Chondrocyte (in vitro differentiated cells): ENCODE measurements around the gene ZFYVE9. TPM values are rescaled to one million over a fixed set of nuclear protein-coding genes. Genes with fewer than 3 reads are reported as not detected.

Experiments
- DNase-seq: peaks from one replicate; pipeline ENCODE4 v3.0.0; 2021; ENCODE audit warnings: mixed read lengths, low spot score
- H3K27ac Mint-ChIP-seq: one replicate; pipeline ENCODE4 v1.8.0; 2021; ENCODE audit warnings: mild to moderate bottlenecking, moderate library complexity, mixed read lengths; ENCODE audit not compliant: unreplicated experiment
- H3K27me3 Mint-ChIP-seq: 2 replicates; pipeline ENCODE4 v1.8.0; 2021; ENCODE audit warnings: low read depth, mixed read lengths
- H3K36me3 Mint-ChIP-seq: 2 replicates; pipeline ENCODE4 v1.8.0; 2021; ENCODE audit warnings: low read depth, mixed read lengths
- H3K4me1 Mint-ChIP-seq: 2 replicates; pipeline ENCODE4 v1.8.0; 2021; ENCODE audit warnings: low read depth, mild to moderate bottlenecking, mixed read lengths
- H3K4me3 Mint-ChIP-seq: one replicate; pipeline ENCODE4 v1.8.0; 2021; ENCODE audit warnings: mild to moderate bottlenecking, moderate library complexity, mixed read lengths; ENCODE audit not compliant: unreplicated experiment
- H3K9me3 Mint-ChIP-seq: 2 replicates; pipeline ENCODE4 v1.8.0; 2021; ENCODE audit warnings: low read depth, mixed read lengths
- CTCF ChIP-seq: fragments of 200-600 bp; sonication (generic); IDR thresholded peaks from 2 replicates; pipeline ENCODE4 v1.5.0; 2021; ENCODE audit warnings: antibody characterized with exemption, mild to moderate bottlenecking, moderate library complexity
- total RNA-seq: library from RNA; stranded (reverse); gene quantifications from 3 replicates; pipeline ENCODE4 v1.2.1, GENCODE V29; 2021

The ZFYVE9 gene
- total RNA-seq, 1 donor from 2014 or later = 20.9 TPM

- Mint-ChIP-seq H3K27ac (no peak overlapping the region), H3K4me3 (no peak overlapping the region), H3K27me3 (no peaks in the 10 kb centered on the region), H3K4me1 (peaks cover 8% of the 10 kb centered on the region), H3K36me3 (no peaks in the 10 kb centered on the region), H3K9me3 (no peaks in the 10 kb centered on the region)
- no peak for DNase-seq
- TF ChIP-seq CTCF = no peak
These were observed 92.1 kb downstream of the ZFYVE9 start for GRCh38 chr1:52234014-52234413.

GRCh38 chr1:52234708-52235107, 92.8 kb downstream of the ZFYVE9 start:
- no peaks in the 10 kb centered on the region for H3K27me3 Mint-ChIP-seq
- no peak for TF ChIP-seq CTCF
- H3K9me3 Mint-ChIP-seq = no peaks in the 10 kb centered on the region
- no peak overlapping the region for H3K4me3 Mint-ChIP-seq
- DNase-seq = no peak
- no peak overlapping the region for H3K27ac Mint-ChIP-seq
- peaks cover 8% of the 10 kb centered on the region for H3K4me1 Mint-ChIP-seq
- no peaks in the 10 kb centered on the region for H3K36me3 Mint-ChIP-seq

DNA sequence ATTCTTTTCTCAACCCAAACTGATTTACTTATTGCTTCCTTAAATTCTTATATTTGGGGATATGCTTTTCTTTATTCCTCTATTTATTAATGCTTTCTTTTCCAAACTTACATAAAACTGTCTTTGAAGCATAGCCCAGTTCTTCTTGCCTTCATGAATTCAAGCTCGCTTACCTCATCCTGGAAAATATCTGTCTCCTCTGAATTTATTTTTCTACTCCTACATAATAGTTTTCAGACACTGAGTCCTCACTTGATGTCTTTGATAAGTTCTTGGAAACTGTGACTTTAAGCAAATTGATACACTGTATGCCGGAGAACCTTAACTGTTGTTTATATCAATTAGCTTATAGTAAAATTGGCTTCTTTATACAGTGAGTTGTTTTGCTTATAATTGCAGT, 93.8 kb downstream of the ZFYVE9 start:
- TF ChIP-seq CTCF = no peak
- no peaks in the 10 kb centered on the region for H3K36me3 Mint-ChIP-seq
- H3K27ac Mint-ChIP-seq = no peak overlapping the region
- H3K4me3 Mint-ChIP-seq = no peak overlapping the region
- H3K27me3 Mint-ChIP-seq = no peaks in the 10 kb centered on the region
- DNase-seq = no peak
- H3K4me1 Mint-ChIP-seq = peaks cover 8% of the 10 kb centered on the region
- no peaks in the 10 kb centered on the region for H3K9me3 Mint-ChIP-seq

GRCh38 chr1:52237430-52237829, 95.5 kb downstream of the ZFYVE9 start:
- no peak for TF ChIP-seq CTCF
- H3K4me3 Mint-ChIP-seq = no peak overlapping the region

DNA sequence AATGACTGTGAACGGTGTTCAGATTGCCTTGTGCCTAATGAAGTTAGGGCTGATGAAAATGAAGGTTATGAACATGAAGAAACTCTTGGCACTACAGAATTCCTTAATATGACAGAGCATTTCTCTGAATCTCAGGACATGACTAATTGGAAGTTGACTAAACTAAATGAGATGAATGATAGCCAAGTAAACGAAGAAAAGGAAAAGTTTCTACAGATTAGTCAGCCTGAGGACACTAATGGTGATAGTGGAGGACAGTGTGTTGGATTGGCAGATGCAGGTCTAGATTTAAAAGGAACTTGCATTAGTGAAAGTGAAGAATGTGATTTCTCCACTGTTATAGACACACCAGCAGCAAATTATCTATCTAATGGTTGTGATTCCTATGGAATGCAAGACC, 96.6 kb downstream of the ZFYVE9 start:
- Mint-ChIP-seq H3K4me3 (no peak overlapping the region), H3K27ac (no peak overlapping the region), H3K9me3 (no peaks in the 10 kb centered on the region), H3K27me3 (no peaks in the 10 kb centered on the region), H3K4me1 (peaks cover 8% of the 10 kb centered on the region), H3K36me3 (no peaks in the 10 kb centered on the region)
- TF ChIP-seq CTCF = no peak
- no peak for DNase-seq

More at GRCh38 chr1:52237430-52237829, 95.5 kb downstream of the ZFYVE9 start:
- Mint-ChIP-seq H3K27ac (no peak overlapping the region), H3K4me1 (peaks cover 8% of the 10 kb centered on the region), H3K36me3 (no peaks in the 10 kb centered on the region), H3K9me3 (no peaks in the 10 kb centered on the region), H3K27me3 (no peaks in the 10 kb centered on the region)
- DNase-seq = no peak
